Activated gamma-delta T cell treated with Interleukin-2 at 50 U/mL for 16 hours (primary cell): ENCODE data around the gene ARHGAP15.
A peak's percentile ranks its signal among the peaks of the same experiment; 100 is the strongest.
"Not testable (repeated sequence)": the region's sequence is repeated elsewhere in the genome, so short reads cannot be mapped to it uniquely, and the experiment has no call there.

ENCODE experiments used
- DNase-seq: peaks from one replicate; pipeline ENCODE4 v3.0.0-alpha.2; 2020

ARHGAP15 gene

DNA sequence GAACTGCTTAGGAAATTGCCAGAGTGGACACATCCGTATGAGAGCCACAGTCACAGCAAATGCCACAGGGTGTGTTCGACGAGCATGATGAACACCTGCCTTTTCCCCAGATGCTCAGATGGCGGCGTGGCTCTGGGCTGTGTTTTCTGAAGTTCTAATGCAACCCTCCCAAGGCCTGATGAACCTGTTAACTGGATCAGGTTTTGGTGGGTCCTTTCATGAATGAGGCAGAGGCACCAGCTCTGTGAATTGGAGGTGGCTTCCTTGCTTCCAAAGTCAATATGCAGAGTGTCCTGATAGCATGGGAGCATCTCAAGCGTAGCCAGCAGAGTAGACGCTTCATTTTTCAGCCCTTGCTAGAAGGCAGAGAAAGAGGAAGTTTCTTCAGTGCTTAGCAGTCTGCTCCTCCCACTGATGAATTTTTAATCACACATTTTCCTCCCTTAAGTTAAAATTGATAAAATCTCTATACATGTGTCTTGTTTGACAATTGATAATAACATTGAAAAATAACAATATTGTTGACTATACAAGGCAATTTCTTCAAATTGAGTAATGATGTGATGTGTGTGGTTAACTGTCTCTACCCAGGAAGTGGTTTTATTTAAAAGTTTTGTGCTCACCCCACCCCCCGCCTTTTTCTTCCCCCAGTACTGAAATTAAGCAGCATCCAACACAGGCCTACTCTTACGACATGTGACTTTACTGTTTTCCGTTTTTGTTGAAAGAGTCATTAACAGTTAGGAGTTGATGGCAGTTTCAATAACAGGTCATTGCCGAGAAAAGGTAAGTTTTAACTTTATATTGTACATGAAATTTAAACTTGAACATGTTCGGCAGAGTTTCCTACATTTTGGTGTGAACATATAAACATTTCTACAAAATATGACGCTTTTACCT, at the start of gene ARHGAP15:
Gene ARHGAP15, plus strand, starts transcription at position 739 of the 900 bp plus-strand sequence.
- DNase-seq = peak; percentile 73

DNA sequence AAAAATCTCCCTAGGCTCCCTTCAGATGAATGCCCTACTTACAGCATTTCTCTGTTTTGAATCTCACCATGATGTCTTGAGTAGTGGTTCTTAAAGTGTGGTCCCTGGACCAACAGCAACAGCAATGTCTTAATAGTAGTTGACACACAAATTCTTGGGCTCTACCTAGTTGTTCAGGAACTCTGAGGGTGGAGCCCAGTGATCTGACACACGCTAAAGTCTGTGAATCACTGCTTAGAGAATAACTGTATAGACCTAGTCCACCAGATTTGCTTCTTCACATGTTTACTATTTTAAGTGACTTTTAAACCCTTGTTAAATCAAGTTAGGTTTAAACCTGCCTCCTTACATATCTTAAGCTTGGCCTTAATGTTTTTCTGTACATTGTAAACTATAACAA, 47.6 kb upstream of the ARHGAP15 start:
- no peak for DNase-seq

GRCh38 chr2:143083636-143084035, 45.6 kb upstream of the ARHGAP15 start:
- DNase-seq = no peak

- DNase-seq = no peak
These were observed 44.8 kb upstream of the ARHGAP15 start for GRCh38 chr2:143084462-143084861.

- DNase-seq = no peak
These were observed 44.0 kb upstream of the ARHGAP15 start for GRCh38 chr2:143085125-143085784.

GRCh38 chr2:143087033-143087432, 42.2 kb upstream of the ARHGAP15 start:
- DNase-seq = no peak

DNA sequence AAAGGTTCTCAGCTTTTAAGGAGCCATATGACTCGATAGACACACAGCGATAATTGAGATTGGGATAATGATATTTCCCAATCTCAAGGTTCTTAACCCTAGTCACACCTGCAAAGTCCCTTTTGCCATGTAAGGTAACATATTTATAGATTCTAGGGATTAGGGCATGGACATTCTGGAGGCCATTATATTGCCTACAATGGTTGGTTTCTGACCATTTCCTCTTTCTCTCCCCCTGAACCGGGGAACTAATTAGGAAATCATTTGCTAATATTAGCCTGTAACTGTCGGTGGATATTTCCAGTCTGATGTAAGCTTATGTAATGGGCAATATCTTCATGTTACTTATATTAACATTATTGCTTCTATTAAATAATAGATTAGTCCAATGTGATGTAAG, 40.8 kb upstream of the ARHGAP15 start:
- DNase-seq = no peak

- DNase-seq = not testable (repeated sequence)
These were observed 39.7 kb upstream of the ARHGAP15 start for GRCh38 chr2:143089520-143089919.

- DNase-seq = peak; percentile 66
These were observed 18.3 kb upstream of the ARHGAP15 start for GRCh38 chr2:143110758-143111428.

- DNase-seq = no peak
These were observed 12.0 kb upstream of the ARHGAP15 start for GRCh38 chr2:143117225-143117624.

DNA sequence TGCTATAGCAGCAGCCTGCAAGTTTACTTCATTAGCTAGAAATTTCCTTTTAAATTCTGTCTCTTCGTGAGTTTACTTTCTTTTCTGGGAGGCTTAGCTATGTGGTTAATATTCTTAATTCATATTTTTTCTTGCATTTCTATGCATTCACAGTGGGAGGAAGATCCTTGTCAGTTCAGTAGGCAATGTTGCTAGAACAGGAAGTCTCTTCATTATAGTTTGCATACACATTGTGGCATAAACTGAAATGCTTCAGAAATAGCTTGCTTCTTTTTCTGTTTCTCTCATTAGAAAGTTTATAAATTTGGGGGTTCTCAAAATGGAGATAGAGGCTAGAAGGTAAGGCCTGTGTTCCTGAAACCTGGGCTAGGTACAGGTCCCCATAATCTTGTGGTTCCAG, 8.1 kb upstream of the ARHGAP15 start:
- no peak for DNase-seq

DNA sequence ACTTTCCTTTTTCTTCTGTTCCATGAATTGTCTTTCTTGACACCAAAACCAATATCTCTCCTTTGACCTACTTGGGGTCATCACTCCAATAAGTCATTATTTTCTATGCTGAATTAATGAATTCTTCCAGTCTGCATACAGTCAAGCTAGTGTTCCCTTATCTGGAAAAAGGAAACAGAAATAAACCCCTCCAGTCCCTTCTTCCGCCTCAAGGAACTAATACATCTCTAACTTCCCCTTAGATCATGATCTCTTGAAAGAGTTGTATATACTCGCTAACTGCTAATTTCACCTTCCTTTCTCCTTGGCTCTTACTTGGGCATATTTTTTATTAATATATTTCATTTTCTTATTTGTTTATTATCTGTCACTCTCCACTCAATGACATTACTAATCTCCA, 7.3 kb upstream of the ARHGAP15 start:
- no peak for DNase-seq

GRCh38 chr2:143123911-143124310, 5.3 kb upstream of the ARHGAP15 start:
- DNase-seq = no peak

DNA sequence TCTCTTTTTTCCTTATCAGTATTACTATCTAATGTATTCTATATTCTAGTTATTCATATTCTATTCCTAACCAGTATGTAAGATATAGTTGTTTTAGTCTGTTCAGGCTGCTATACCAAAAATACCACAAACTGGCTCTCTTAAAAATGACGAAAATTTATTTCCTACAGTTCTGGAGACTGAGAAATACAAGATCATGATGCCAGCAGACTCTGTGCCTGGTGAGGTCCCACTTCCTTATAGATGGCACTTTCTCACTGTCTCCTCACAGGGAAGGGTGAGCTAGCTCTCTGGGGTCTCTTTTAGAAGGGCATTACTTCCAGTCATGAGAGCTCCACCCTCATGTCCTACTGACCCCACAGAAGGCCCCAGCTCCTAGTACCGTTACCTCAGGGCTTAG, 4.8 kb upstream of the ARHGAP15 start:
- DNase-seq = no peak

- DNase-seq = no peak
These were observed 3.5 kb upstream of the ARHGAP15 start for GRCh38 chr2:143125717-143126116.

- no peak for DNase-seq
These were observed 3.1 kb downstream of the ARHGAP15 start for GRCh38 chr2:143132355-143132754.

DNA sequence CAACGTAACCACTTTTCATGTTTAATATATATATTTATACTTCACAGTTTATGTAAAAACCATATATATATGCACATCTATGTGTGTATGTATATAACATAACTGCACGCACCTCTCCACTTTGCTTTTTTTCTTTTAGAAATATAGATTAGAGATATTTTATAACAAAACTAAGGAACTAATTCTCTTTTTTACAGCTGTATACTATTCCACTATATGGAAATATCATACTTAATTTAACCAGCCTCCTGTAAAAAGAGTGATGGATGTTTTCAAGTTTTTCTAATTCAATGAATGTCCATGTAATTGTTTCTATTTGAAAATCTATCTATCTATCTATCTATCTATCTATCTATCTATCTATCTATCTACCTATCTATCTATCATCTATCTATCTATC, 4.6 kb downstream of the ARHGAP15 start:
- DNase-seq = no peak

- DNase-seq = no peak
These were observed 9.1 kb downstream of the ARHGAP15 start for GRCh38 chr2:143138292-143138691.

GRCh38 chr2:143139835-143140393, 10.7 kb downstream of the ARHGAP15 start:
- DNase-seq = no peak

GRCh38 chr2:143140864-143141661, 11.8 kb downstream of the ARHGAP15 start:
- DNase-seq = no peak

GRCh38 chr2:143142598-143142997, 13.4 kb downstream of the ARHGAP15 start:
- DNase-seq = no peak

DNA sequence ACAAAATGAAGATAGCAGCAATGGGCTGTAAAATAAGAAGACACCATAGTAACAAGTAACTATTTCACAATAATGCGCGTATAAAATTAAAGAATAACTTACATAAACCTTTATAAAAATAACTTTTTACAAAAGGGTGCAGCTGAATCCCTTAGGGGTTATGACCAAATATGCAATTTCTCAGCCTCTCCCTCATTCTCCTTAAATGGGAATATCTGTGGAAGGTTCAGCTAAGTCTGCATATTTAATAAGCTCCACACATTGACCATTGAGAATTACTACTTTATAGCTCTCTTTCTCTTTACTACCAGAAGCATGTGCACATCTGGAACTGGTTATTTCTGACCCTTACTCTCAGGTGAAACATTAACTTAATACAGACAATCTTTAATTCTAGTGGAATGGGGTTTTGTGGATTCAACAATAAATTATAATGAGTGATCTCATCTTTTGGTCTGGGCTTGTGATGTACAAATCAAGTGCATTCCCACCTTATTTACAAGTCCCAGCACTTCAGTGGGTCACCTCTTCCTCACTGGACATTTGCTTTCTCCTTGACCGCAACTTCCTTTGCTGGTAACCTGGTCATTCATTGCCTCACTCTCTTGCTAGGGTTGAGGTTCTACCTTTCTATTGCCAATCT, 15.7 kb downstream of the ARHGAP15 start:
- DNase-seq = no peak
